A549 treated with DMSO at 1 μM for 4 hours (cell line): ENCODE results near the gene SLC22A9. TPM values are rescaled to one million over a fixed set of nuclear protein-coding genes. Genes with fewer than 3 reads are reported as not detected.

Experiments used
- total RNA-seq: library from RNA; stranded (reverse); fragments of 200-300 nt; extraction: Qiagen RNA extraction; gene quantifications from 5 replicates; pipeline ENCODE4 v1.2.3, GENCODE V29; 2022; ENCODE audit warnings: low read depth

SLC22A9 gene
- total RNA-seq: not detected in 5 replicates

DNA sequence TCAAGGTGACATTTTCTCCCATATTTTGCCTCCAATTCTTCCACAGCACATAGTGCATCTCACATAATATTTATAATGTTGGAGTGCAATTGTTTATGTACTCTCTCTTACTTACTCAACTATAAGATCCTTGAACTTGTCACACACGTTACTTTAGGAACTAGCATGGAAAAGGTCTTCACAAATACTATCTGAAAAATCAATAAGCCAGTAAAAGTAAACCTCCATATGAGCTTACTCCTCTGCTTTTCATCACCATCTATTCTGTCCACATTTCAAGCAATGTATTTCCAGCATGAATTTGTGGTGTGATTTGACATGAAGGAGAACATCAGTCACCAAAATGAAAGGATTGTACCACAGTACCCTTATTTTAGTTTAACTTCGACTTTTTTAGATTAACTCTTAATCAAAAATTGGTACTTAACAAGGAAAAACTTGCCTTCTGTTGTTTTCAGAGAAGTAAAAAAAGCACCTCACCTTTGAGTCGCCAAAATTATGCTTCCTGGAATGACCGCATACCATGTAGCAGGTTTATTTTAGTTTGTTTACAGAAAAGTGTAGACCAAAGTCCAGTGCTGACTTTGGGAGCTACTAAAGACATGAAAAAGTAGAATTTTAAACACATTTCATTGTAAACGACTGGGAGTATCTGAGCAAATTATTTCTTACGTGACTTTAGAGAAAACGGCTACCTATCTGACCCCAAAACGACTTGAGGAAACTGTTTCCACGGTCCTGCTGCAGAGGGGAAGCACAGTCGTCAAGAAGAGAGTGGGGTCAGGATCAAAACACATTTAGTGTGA is at the start of gene SLC22A9:
Gene SLC22A9, plus strand, starts transcription at position 621 of the 806 bp plus-strand sequence. CDS start 272 bp downstream, outside the sequence.

Other genes with a start within 250 kb of the SLC22A9 start
- not detected in 5 replicates for gene SLC22A24, start 225.6 kb upstream of the SLC22A9 start, total RNA-seq
- not detected in 5 replicates for gene SLC22A25, start 126.2 kb upstream of the SLC22A9 start, total RNA-seq
- 0.08 TPM in 1 of 5 replicates, not detected in the others for gene PLAAT5, start 121.4 kb downstream of the SLC22A9 start, total RNA-seq
- not detected in 5 replicates for gene LGALS12, start 136.3 kb downstream of the SLC22A9 start, total RNA-seq
- gene PLAAT4, start 167.0 kb downstream of the SLC22A9 start, total RNA-seq: 0.91 to 2.7 TPM (median 1.8 TPM) in 5 replicates
- 0.18 to 0.28 TPM (median 0.24 TPM) in 3 of 5 replicates, not detected in the others for gene PLAAT2, start 193.6 kb downstream of the SLC22A9 start, total RNA-seq
- 40.3 to 57.1 TPM (median 49.3 TPM) in 5 replicates for gene PLAAT3, start 244.6 kb downstream of the SLC22A9 start, total RNA-seq